Adrenal gland (tissue), 12 donors: ENCODE results near the gene PPP1R11. TPM values are rescaled to one million over a fixed set of nuclear protein-coding genes. Genes with fewer than 3 reads are reported as not detected.
A peak's percentile ranks its signal among the peaks of the same experiment; 100 is the strongest.

ENCODE experiments used
- DNase-seq, 7 donors: peaks; one replicate each; pipeline ENCODE4 v3.0.0-alpha.2; 2019 to 2020
- H3K27ac ChIP-seq, 5 donors: fragments of 200-600 bp; sonication (generic) in 4 of 5; 1 replicate in 3 of 5; 2 replicates in 2 of 5; pipeline versions ENCODE4 v1.5.1 to v1.8.0; 2016 to 2020; ENCODE audit warnings: mild to moderate bottlenecking in 1 of 5
- H3K27me3 ChIP-seq: fragments of 200-600 bp; 2 replicates; pipeline ENCODE4 v1.8.0; 2021
- H3K36me3 ChIP-seq, 2 donors: fragments of 200-600 bp; replicated peaks in 1 of 2; 1 replicate in 1 of 2; 2 replicates in 1 of 2; pipeline versions ENCODE4 v1.5.1 to v1.8.0; 2018 to 2022
- H3K4me1 ChIP-seq, 2 donors: fragments of 200-600 bp; replicated peaks in 1 of 2; 1 replicate in 1 of 2; 2 replicates in 1 of 2; pipeline versions ENCODE4 v1.5.1 to v1.8.0; 2018 to 2021
- H3K4me3 ChIP-seq, 4 donors: fragments of 200-600 bp; sonication (generic) in 3 of 4; one replicate each; pipeline ENCODE4 v1.5.1; 2016 to 2018
- H3K9me3 ChIP-seq, 3 donors: fragments of 200-600 bp; sonication (generic) in 1 of 3; replicated peaks in 1 of 3; 1 replicate in 2 of 3; 2 replicates in 1 of 3; pipeline versions ENCODE4 v1.5.1 to v1.8.0; 2016 to 2021
- CTCF ChIP-seq, 6 experiments: fragments of 450-650 bp in 4 of 6; fragments of 200-600 bp in 2 of 6; sonication (generic) in 1 of 6; IDR thresholded peaks; 1 replicate in 5 of 6; 2 replicates in 1 of 6; pipeline versions ENCODE4 v1.5.1 to v1.8.0; 2016 to 2021; ENCODE audit warnings: antibody characterized with exemption in 6 of 6, mild to moderate bottlenecking in 2 of 6, moderate library complexity in 1 of 6
- POLR2A ChIP-seq, 2 donors: fragments of 450-650 bp; IDR thresholded peaks; one replicate each; pipeline ENCODE4 v1.6.1; 2017; ENCODE audit warnings: antibody characterized with exemption in 2 of 2, mild to moderate bottlenecking in 2 of 2, moderate library complexity in 1 of 2
- WGBS, 4 donors: extraction: QIAGEN DNeasy Blood & Tissue Kit in 2 of 4; methylation state at CpG; one replicate each; pipeline versions ENCODE4 v1.1.5 to v1.1.7; 2013 to 2017; 5-methylcytosine and 5-hydroxymethylcytosine counted together
- intact Hi-C, 2 donors: fragments of 100-400 bp; cut with DNase I; formaldehyde crosslinking; loops; one replicate each; pipeline versions ENCODE4 v1.14.1 to v1.15.0; 2022 to 2023
- polyA plus RNA-seq, 3 donors: library from polyadenylated mRNA; stranded (reverse); fragments of 200-250 nt in 2 of 3; fragments of 350-450 nt in 1 of 3; fragmentation: Illumina TruSeq in 1 of 3; extraction: RNeasy Lipid Tissue Mini Kit (QIAGEN cat#74804) in 1 of 3; gene quantifications; one replicate each; pipeline ENCODE4 v1.2.3, GENCODE V29; 2013 to 2014
- total RNA-seq, 9 donors: library from RNA; depleted of rRNA in 4 of 9; stranded (reverse); fragments of >200 nt in 4 of 9; fragments of 120-200 nt in 1 of 9; fragmentation: NEBNext Ultra II Directional in 1 of 9; extraction: Animal tissue kit (Norgen Biotek cat#: 25700) in 1 of 9; gene quantifications; one replicate each; pipeline versions ENCODE4 v1.1.0 to v1.2.4, GENCODE V29; 2013 to 2023
- donor health status: healthy with polysubstance abuse.
- donor health status: Bipolar disorder and iron deficiency.
- donor health status: DM: yes; HTN: yes; CAD: no.
- donor health status: DM: no; HTN: no; CAD: no.
- donor health status: DM: no; HTN: no; CAD: no.
- donor health status: DM: yes; HTN: yes; CAD: no.

Gene PPP1R11
- total and polyA plus RNA-seq, 12 donors, result 31.2 to 97.7 (median 50.3) TPM

- Histone ChIP-seq H3K9me3 (no peaks in the 10 kb centered on the region), H3K36me3 (no peaks in the 10 kb centered on the region), H3K4me3 (peak overlapping the region in 2 of 4 donors; percentile 27 to 48), H3K27ac (peak overlapping the region in 4 of 5 donors; percentile 27 to 86 (median 77)), H3K27me3 (no peaks in the 10 kb centered on the region), H3K4me1 (peaks cover 18 to 25% of the 10 kb centered on the region in 2 donors)
- DNase-seq, result peak; percentile 90 to 96 (median 94)
- WGBS, 4 donors, result 2 to 5% (median 3%) methylated on average over 21 to 51 of the region's 51 CpGs
- TF ChIP-seq CTCF (IDR thresholded peaks at IDR 0.05) (no peak), POLR2A (IDR thresholded peaks at IDR 0.05) (peak; percentile 60 to 96)
- intact Hi-C loops, result no loop called here
Measured at GRCh38 chr6:30101444-30102413, 34.7 kb downstream of the PPP1R11 start.

- peak in 2 of 7 donors; percentile 33 to 59 for DNase-seq
- peak overlapping the region in 2 of 4 donors; percentile 27 to 48 for H3K4me3 ChIP-seq
- no peaks in the 10 kb centered on the region for H3K36me3 ChIP-seq
- WGBS, 4 donors, result 47 to 55% (median 48%) methylated on average over 12 to 15 of the region's 15 CpGs
- peak overlapping the region in 3 of 5 donors; percentile 73 to 86 (median 81) for H3K27ac ChIP-seq
- intact Hi-C loops, result no loop called here
- H3K4me1 ChIP-seq, result peaks cover 18 to 25% of the 10 kb centered on the region in 2 donors
- TF ChIP-seq POLR2A (IDR thresholded peaks at IDR 0.05) (no peak), CTCF (IDR thresholded peaks at IDR 0.05) (no peak)
- H3K27me3 ChIP-seq, result no peaks in the 10 kb centered on the region
- H3K9me3 ChIP-seq, result no peaks in the 10 kb centered on the region
Measured at GRCh38 chr6:30102414-30102969, 35.5 kb downstream of the PPP1R11 start.

- peak in 1 of 2 donors; percentile 62 for TF ChIP-seq POLR2A (IDR thresholded peaks at IDR 0.05)
- peak; percentile 86 to 98 (median 96) for TF ChIP-seq CTCF (IDR thresholded peaks at IDR 0.05)
- peak overlapping the region in 3 of 4 donors; percentile 29 to 60 (median 31) for H3K4me3 ChIP-seq
Measured at GRCh38 chr6:30102970-30103871, 36.2 kb downstream of the PPP1R11 start.

More at GRCh38 chr6:30102970-30103871, 36.2 kb downstream of the PPP1R11 start:
- intact Hi-C loops, result no loop called here
- H3K4me1 ChIP-seq, result peaks cover 18 to 25% of the 10 kb centered on the region in 2 donors
- peak; percentile 85 to 97 (median 94) for DNase-seq
- no peaks in the 10 kb centered on the region for H3K36me3 ChIP-seq
- 3 to 7% (median 5%) methylated on average over 29 to 36 of the region's 36 CpGs for WGBS, 4 donors
- H3K27me3 ChIP-seq, result no peaks in the 10 kb centered on the region
- H3K27ac ChIP-seq, result peak overlapping the region in 3 of 5 donors; percentile 73 to 86 (median 81)
- no peaks in the 10 kb centered on the region for H3K9me3 ChIP-seq
